ENCODE measurements around the gene RORB. TPM values are rescaled to one million over a fixed set of nuclear protein-coding genes. Genes with fewer than 3 reads are reported as not detected.

The RORB gene
- total RNA-seq, 1 donor from 2014 or later, result 2.1 TPM

GRCh38 chr9:74742191-74742790 lies 245.2 kb downstream of the RORB start:
- DNase-seq (no peak), ATAC-seq (no peak)
- Histone ChIP-seq H3K27ac (no peak overlapping the region), H3K4me3 (no peak overlapping the region), H3K4me1 (no peaks in the 10 kb centered on the region), H3K36me3 (no peaks in the 10 kb centered on the region), H3K27me3 (no peaks in the 10 kb centered on the region), H3K9me3 (no peaks in the 10 kb centered on the region)
- TF ChIP-seq, protein P1, sequence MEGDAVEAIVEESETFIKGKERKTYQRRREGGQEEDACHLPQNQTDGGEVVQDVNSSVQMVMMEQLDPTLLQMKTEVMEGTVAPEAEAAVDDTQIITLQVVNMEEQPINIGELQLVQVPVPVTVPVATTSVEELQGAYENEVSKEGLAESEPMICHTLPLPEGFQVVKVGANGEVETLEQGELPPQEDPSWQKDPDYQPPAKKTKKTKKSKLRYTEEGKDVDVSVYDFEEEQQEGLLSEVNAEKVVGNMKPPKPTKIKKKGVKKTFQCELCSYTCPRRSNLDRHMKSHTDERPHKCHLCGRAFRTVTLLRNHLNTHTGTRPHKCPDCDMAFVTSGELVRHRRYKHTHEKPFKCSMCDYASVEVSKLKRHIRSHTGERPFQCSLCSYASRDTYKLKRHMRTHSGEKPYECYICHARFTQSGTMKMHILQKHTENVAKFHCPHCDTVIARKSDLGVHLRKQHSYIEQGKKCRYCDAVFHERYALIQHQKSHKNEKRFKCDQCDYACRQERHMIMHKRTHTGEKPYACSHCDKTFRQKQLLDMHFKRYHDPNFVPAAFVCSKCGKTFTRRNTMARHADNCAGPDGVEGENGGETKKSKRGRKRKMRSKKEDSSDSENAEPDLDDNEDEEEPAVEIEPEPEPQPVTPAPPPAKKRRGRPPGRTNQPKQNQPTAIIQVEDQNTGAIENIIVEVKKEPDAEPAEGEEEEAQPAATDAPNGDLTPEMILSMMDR (IDR thresholded peaks at IDR 0.05), result no peak
- intact Hi-C loops (cut with DNase I), result no loop called here

Measured in upper lobe of right lung (tissue), 1 donor.